Uterus (tissue), 2 donors: ENCODE measurements around the gene SLC25A30.
"Not testable (repeated sequence)": the region's sequence is repeated elsewhere in the genome, so short reads cannot be mapped to it uniquely, and the experiment has no call there.

ENCODE experiments used
- POLR2A ChIP-seq, 2 donors: fragments of 450-650 bp; IDR thresholded peaks; one replicate each; pipeline ENCODE4 v1.6.1; 2016; ENCODE audit warnings: antibody characterized with exemption in 2 of 2, mild to moderate bottlenecking in 1 of 2, moderate library complexity in 1 of 2
- TF ChIP-seq, protein P1 (sequence below), 4 experiments: fragments of 200-600 bp in 2 of 4; fragments of 450-650 bp in 2 of 4; sonication (generic) in 2 of 4; IDR thresholded peaks; one replicate each; pipeline ENCODE4 v1.5.1; 2016 to 2019; ENCODE audit warnings: antibody characterized with exemption in 4 of 4, mild to moderate bottlenecking in 2 of 4, moderate library complexity in 1 of 4

DNA sequence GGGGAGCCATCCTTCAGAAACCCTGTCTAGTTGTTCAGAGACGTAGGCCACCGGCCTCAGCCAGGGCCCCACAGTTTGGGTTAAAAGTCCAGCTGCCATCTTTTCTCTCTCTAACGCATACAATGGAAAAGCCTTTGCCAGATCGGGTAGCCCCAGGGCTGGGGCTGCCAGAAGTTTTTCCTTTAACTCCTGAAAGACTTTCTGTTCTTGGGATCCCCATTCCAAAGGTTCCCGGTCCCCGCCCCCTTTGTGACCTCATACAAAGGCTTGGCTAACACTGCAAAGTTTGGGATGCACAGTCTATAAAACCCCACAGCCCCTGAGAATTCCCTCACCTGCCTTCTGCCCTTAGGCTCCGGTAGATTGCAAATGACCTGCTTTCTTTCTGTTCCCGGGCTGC is 35.4 kb downstream of the SLC25A30 start:
- TF ChIP-seq, protein P1, sequence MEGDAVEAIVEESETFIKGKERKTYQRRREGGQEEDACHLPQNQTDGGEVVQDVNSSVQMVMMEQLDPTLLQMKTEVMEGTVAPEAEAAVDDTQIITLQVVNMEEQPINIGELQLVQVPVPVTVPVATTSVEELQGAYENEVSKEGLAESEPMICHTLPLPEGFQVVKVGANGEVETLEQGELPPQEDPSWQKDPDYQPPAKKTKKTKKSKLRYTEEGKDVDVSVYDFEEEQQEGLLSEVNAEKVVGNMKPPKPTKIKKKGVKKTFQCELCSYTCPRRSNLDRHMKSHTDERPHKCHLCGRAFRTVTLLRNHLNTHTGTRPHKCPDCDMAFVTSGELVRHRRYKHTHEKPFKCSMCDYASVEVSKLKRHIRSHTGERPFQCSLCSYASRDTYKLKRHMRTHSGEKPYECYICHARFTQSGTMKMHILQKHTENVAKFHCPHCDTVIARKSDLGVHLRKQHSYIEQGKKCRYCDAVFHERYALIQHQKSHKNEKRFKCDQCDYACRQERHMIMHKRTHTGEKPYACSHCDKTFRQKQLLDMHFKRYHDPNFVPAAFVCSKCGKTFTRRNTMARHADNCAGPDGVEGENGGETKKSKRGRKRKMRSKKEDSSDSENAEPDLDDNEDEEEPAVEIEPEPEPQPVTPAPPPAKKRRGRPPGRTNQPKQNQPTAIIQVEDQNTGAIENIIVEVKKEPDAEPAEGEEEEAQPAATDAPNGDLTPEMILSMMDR (IDR thresholded peaks at IDR 0.05) = not testable (repeated sequence)
- TF ChIP-seq POLR2A (IDR thresholded peaks at IDR 0.05) = not testable (repeated sequence)
